Stimulated activated CD4-positive, alpha-beta T cell treated with anti-CD3 and anti-CD28 coated beads, Interleukin-2, amount 100 ng/mL, for 24 hours (primary cell): Measurements from ENCODE around the gene ASB1.
"Not testable (repeated sequence)": the region's sequence is repeated elsewhere in the genome, so short reads cannot be mapped to it uniquely, and the experiment has no call there.

Experiments used
- DNase-seq, 2 donors: peaks; one replicate each; pipeline ENCODE4 v3.0.0-alpha.2; 2020

ASB1 gene

DNA sequence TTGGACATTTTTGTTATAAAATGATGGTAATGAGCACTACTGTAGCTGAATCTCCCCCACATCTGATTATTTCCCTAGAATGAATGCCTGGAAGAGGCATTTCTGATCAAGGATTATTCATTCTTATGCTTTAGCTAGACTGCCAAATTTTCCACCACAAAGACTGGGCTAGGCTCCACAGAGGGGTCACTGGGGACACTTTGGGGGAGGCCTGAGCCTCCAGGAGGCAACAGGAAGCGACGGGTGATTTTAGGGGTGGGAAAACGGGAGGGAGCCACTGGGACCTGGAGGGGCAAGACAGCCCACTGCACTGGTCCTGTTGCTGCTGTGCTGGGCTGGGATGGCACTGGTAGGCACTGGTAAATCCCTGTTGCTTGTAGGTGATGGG, 2.4 kb upstream of the ASB1 start:
- no peak for DNase-seq

DNA sequence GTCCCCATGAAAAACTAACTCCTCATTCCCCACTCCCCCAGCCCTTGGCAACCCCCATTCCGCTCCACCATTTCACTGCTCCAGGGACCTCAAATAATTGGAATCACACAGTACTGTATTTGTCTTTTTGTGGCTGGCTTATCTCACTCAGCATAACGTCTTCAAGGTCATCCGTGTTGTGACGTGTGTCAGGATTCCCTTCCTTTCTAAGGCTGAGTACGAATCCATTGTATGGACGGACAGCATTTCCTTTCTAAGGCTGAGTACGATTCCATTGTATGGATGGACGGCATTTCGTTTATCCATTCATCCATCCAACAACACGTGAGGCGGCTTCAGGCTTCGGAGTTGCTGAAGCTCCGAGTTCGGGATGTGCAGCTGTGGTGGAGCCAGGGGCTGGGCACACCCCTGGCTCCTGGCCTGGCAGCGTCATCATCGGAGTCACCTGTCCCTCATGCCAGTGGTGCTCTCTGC, 1.2 kb upstream of the ASB1 start:
- DNase-seq = no peak

DNA sequence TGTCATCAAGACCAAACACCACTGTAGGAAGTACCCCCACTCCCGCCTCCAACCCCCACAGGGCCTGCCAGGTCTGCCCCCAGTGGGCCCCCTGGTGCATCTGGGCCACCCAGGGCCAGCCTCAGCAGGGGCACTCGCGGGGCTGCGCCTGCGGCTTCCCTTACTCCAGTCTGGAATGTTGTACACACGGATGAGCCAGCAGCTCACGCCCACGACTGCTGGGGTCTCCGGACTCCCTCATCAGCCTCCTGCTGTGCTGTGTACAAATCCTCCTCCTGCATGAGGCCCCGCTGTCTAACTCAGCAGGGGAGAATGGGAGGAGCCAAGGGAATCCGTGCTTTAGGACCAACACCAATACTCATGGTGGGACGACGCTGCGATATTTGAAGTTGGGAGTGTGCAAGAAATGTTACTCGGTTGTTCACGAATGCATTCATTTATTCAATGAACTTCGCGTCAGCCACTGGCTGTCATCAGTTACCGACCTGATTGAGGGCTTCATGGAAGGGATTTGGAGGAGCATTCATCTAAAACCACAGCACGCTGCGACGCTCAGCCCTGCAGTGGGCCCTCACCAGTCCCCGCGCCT, 654 bp upstream of the ASB1 start:
- peak in 1 of 2 donors; percentile 20 for DNase-seq

DNA sequence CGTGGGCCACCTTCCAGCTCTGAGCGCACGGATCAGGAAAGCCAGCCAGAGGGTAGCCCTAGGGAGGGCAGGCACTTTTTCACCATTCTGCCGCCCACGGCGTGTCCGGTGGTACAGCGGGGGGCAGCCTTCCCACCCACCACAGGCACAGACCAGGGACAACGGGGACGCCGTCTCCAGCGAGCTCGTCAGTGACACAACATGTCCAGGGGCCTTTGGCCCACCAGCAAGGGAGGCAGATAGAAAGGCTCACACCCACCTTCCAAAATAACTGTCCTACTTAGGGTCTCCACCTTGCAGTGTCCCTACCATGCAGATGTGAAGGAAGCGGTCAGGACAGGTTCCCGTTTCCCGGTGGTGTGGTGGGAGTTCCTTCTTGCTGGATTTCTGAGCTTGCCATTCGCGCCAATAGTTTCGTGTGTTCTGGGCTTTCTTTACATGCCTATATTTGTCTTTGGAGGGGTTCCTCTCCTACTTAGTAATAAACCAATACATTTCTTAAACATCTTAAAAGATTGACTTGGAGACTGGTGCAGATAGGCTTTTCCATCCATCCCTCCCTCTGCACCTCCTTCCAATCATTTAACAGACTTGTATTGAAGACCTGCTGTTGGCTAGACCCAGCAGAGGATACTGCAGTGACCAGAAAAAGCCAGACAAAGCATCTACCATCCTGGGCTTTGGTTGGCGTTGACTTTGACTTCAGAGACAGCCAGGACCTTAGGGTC, 872 bp downstream of the ASB1 start:
- peak in 1 of 2 donors; percentile 27 for DNase-seq

DNA sequence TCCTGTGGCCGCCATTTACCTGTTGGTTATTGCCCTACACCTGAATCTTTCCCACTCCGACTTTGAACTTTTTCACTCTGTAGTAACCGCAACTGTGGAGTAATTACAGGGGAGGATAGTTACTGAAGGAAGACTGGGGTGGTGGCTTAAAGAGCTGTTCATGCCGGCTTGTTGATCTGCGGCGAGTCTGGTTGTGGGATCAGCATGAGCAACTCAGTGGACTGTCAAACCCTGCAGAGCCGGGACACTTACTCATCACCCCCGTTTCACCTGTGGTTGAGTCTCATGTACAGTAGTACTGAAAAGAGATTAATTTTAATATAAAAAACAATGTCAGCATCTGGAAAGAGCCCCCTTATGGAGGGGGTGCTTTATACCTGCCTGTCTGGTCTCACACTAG, 2.1 kb downstream of the ASB1 start:
- DNase-seq = peak in 1 of 2 donors; percentile 6

DNA sequence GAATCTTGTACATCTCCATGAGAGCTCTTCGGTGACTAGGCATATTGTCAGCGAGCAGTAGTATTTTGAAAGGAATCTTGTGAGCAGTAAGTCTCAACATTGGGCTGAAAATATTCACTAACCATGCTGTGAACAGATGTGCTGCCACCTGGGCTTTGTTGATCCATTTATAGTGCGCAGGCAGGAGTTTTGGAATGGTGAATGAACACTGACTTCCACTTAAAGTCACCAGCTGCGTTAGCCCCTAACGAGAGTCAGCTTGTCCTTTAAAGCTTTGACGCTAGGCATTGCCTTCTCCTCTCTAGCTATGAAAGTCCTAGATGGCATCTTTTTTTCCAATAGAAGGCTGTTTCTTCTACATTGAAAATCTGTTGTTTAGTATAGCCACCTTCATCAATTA, 4.1 kb downstream of the ASB1 start:
- no peak for DNase-seq

DNA sequence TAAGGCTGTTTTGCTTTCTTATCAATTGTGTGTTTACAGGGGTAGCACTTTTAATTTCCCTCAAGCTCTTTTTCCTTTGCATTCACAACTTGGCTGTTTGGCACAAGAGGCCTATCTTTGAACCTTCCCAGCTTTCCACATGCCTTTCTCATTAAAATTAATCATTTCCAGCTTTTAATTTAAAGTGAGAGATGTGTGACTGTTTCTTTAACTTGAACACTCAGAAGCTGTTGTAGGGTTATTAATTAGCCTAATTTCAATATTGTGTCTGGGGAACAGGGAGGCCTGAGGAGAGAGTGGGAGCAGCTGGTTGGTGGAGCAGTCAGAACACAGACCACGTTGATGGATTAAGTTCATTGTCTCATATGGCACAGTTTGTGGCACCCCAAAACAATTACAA, 4.7 kb downstream of the ASB1 start:
- DNase-seq = no peak

DNA sequence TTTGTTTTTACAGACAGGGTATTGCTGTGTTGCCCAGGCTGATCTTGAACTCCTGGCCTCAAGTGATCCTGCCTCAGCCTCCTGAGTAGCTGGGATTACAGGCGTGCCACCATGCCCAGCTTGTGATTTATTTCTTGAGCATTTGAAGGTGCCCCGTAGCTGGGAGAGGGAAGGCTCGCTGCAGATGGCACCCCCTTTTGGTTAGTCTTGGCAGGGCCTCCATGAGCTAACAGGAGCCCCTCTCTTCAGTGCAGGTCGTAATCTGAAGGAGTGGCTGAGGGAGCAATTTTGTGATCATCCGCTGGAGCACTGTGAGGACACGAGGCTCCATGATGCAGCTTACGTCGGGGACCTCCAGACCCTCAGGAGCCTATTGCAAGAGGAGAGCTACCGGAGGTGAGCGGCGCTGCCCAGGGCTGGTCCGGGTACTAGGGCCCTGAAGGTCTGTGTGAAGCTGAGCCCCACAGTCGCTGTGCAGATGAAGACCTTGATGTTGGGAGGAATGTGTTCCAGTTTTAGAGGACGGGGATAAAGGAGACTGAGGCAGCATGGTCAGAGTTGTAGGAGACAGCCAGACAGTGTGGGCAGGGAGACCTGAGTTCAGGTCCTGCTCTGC, 6.7 kb downstream of the ASB1 start:
- no peak for DNase-seq

DNA sequence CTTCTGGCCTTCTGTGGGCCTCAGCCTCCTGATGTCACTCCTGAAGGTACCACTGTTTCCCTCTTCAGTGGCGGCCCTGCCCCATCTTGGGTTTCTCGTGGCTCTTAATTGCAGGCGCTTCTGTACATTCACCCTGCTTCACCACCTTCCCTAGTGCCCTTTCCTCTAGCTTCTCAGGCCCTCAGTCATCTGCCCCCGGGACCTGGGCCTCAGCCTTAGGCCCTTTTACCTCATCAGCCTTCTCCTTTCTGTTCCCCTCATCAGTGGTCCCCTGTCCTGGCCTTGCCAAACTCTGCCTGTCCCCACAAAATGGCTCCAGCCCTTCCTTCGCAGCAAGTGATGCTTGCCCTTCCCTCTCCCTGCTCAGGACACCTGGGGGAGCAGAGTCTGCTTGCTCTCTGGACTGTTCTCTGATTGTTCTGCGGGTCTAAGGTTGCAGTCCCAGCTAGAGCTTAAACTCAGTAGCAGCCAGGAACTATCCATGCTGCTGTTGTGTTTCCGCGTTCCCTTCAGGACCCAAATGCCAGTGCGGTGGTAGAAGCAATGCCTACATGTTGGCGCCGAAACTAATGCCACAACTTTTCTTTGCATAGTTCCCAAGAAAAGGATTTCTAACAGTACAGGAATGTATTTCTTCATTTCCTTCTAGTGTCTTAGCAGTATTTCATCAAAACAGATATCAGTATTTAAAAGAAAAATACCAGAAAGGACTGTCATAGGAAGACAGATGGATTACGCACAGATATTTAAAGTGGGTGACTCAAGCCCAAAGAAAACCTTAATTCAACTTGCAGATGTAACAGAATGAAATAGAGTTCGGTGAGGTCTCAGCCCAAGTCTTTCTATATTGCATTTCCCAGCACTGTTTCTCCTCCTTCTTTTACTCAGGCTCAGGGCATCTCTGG, 7.5 kb downstream of the ASB1 start:
- DNase-seq = no peak

DNA sequence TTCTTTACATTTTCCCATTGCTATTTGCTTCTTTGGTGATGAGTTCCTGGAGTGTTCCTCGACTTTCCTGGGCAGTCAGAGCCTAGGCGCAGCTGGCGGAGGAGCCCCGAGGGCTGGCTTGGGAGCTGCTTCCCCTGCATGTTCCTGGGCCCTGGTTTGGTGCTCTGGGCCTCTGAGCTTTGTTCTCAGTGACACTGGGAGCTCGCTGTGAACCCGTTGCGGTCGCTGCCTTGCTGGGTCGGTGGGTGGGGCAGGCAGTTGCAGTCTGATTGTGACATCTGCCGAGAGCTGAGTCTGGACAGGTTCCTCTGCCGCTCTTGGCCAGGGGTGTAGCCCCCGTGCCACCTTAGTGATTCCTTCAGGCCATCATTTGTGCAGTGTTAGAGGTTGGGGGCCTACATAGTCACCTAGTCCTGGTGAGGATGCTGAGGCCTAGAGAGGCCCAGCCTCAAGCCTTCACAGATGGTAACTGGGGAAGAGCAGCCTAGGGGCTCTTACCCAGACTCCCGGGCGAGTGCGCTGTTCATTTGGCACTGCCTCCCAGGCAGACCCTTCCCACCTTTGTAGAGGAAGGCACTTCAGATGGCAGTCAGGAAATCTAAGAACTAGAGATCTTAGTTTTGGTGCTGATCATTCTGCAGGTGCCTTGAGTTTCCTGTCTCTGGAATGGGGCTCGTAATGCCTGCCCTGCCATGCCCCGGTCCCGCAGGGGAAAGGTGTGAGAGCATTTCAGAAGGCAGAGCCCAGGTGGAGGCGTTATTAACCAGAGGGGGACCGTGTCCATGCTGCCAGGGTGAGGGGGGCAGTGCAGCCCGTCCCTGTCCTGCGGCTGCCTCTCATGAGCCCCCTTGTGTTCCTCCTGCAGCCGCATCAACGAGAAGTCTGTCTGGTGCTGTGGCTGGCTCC, 8.4 kb downstream of the ASB1 start:
- no peak for DNase-seq

DNA sequence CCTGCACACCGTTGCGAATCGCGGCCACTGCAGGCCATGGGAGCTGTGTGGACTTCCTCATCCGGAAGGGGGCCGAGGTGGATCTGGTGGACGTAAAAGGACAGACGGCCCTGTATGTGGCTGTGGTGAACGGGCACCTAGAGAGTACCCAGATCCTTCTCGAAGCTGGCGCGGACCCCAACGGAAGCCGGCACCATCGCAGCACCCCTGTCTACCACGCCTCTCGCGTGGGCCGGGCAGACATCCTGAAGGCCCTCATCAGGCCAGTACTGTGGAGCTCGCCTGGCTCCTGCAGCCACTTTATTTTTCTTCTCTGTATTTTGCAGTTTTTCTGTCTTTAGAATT, 9.0 kb downstream of the ASB1 start:
- no peak for DNase-seq

DNA sequence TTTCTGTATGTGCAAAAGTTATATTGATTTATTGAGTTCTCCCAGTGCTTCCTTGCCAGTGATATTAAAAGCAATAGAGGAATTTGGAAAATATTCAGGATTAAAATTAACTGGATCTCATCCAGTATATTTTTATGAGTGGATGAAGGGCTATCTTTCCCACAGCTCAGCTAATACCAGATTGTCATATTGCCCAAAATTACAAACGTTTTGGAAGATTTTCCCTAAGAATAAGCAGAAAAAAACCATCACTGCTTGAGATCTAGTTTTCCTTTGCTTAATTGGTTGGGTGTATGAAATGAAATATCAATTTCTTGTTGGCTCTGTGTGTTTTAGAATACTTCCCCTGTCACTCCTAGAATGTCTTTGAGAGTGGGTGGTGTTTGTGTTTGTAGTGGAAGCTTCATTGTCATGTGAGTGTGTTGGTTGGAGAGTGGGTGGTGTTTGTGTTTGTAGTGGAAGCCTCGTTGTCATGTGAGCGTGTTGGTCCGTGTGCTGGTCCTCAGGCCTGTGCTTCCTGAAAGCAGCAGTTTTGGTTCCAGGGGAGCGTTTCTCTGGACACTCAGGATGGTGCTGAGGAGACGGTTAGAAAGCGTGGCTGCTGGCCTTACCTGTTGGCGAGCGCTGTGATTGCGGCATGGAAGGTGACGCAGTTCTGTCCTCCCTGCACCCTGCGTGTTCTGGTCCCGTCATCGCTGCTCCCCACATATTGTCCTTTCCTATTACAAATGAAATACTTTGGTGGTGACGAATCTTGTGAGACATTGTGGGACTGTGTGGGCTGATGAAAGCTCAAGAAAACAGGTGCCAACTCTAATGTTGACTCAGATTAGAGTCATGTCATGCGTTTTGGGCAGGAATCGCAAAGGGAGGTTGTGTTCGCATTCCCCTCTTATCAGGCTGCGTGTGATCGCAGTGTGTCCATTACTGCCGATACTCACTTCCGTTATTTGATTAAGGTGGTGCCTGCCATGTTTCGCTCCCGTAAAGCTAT, 12.4 kb downstream of the ASB1 start:
- DNase-seq = peak; percentile 54 to 72

DNA sequence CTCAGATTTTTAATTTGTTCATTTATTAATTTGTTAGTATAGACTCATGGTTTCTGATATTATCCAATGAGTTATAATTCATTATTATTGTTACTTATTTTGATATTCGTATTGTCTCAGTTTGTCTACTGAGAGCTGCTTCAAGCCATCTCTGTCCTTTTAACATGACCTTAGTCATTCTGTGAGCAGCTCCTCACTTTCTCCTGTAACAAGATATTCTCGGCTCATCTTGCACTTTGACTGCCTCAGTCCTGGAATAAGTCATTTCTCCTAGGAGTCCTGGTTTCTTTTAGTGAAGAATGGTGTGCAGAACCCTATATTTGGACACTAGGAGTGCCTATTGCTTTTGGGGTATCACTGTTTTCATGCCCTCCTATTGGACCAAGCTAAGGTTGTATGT, 13.2 kb downstream of the ASB1 start:
- no peak for DNase-seq

DNA sequence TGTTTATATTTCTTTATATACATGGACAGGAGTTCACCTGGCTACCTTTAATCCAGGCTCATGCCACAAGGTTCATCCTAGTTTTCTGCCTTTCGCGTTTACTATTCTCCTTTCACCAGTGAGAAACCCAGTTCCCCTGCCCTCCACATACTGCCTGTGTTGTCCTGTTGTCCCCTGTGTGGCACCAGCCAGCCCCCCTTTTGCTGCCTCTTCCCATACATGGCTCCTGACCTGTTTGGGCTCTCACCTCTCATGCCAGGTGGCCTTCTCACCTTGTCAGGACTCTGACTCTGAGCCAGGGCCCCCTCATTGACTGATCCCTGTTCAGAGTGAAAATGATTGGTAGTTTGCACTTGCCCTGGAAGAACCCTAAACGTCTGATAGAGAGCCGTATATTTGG, 13.6 kb downstream of the ASB1 start:
- DNase-seq = no peak

DNA sequence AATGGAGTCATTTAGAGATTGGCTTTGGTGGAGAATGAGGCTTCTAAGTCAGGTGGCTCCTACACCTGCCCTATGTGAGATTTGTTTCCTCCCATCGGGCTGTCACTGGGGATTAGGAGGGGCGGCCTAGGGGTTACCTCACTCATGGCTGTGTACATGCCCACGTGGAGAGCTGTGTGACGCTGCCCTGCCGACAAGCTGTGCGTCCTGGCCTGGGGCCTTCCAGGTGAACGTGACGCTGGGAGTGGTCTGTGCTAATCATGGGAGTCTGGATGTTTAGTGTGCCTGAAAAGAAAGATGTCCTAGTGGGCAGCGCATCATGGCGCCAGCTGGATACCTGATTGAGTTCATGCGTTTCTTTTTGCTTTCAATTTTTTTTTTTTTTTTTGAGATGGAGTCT, 14.0 kb downstream of the ASB1 start:
- no peak for DNase-seq

DNA sequence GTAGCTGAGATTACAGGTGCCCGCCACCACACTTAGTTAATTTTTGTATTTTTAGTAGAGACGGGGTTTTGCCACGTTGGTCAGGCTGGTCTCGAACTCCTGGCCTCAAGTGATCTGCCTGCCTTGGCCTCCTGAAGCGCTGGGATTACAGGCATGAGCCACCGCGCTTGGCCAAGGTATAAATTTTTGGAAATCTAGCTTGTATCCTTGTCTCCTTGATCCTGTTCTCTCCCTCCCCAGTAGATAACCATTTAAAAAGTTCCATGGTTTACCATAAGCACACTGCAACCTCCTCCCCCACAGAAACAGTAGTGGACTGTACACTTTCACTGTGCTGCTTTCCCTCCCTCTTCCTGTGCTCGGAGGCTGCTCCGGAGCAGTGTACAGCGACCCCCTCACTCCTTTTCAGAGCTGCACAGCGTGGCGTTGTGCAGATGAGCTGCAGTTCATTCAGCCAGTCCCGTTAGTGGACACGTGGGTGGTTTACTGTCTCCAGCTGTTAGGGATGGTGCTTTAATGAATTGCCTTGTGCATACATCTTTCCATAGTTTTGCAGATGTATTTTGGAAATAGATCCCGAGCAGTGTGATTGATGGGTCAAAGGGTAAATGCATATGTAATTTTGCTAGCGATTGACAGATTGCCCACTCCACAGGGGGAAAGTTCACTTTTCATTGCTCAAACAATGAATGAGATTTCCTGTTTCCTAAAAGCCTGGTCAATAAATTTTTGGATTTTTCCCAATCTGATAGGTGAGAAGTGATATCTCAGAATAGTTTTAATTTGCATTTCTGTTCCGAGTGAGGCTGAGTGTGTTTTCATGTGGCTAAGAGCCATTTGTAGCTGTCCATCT, 14.8 kb downstream of the ASB1 start:
- no peak for DNase-seq

DNA sequence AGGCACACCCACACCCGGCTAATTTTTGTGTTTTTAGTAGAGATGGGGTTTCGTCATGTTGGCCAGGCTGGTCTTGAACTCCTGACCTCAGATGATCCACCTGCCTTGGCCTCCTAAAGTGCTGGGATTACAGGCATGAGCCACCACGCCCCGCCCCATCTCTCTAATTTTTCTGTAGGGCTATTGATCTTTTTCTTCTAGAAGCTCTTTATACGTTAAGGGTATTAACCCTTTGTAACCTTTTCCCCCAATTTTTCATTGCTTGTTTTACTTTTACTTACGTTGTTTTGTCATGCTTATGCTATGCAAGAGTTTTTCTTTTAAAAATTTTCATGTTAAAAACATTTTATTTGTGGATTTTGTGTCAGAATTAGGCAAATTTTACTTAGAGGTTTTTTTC, 15.5 kb downstream of the ASB1 start:
- DNase-seq = not testable (repeated sequence)

DNA sequence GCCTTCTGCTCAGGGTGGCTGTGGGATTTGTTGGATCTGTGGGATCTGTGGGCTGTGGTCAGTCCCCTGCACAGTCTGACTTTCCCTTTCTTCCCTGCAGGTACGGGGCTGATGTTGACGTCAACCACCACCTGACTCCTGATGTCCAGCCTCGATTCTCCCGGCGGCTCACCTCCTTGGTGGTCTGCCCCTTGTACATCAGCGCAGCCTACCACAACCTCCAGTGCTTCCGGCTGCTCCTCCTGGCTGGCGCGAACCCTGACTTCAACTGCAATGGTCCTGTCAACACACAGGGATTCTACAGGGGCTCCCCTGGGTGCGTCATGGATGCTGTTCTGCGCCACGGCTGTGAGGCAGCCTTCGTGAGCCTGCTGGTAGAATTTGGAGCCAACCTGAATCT, 17.5 kb downstream of the ASB1 start:
- DNase-seq = no peak

DNA sequence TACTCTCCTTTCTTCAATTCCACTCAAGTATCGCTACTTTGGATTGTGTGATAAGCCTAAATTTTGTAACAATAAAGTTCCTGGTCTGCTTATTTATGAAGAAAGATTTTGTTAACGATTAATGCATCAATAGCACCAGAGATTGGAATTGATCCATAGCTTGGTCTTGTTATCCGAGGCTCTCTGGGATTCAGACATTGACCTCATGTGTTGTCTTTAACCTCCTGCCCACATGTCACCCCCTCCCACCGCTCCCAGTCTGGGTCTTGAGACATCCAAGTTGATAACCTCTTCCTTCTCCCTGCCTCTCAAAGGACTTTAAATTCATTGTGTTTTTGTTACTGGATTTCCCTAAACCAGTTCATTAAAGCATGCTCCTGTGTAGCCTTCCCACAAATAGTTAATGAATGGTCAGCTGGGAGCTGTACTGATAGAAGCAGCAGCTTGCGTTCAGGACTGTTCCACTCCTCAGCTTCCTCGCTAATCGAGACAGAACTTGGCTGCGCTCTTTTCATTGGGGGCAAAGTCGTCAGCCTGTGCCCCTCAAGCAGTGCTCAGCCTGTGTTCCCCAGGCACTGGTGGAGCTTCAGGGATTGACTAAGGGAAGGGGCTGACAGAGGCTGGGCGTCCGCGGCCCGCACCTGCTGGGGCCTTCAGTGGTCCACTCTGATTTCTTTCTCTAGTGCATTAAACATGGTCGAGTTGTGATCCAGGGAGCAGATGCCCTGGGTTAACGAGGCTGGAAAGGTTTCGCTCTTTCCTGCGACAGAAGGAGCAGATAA, 18.9 kb downstream of the ASB1 start:
- no peak for DNase-seq
